ENCODE measurements around the gene GABRR1. TPM values are rescaled to one million over a fixed set of nuclear protein-coding genes. Genes with fewer than 3 reads are reported as not detected.

The GABRR1 gene
- total and polyA plus RNA-seq, 2 of the 13 experiments (the other 11 are each of a cell fraction or from before 2014, with no cell fraction given) = not detected

- TF ChIP-seq NFIC (IDR thresholded peaks at IDR 0.05; ENCODE audit: low read length) (0 out of 2 replicates have a peak, but pooled peaks have one; percentile 23), XRCC5 (optimal IDR thresholded peaks at IDR 0.05; ENCODE audit: low read length) (peak; percentile 57)
Measured at GRCh38 chr6:89145091-89145955, 71.8 kb downstream of the GABRR1 start (continued).

GRCh38 chr6:89144354-89144906, 72.7 kb downstream of the GABRR1 start:
- H3K36me3 ChIP-seq (replicated peaks in 1 of 2; ENCODE audit: control insufficient read depth in 1 of 2, insufficient read depth in 2 of 2, low read length in 2 of 2) = no peaks in the 10 kb centered on the region; a peak in 1 of 5 replicates
- no peak overlapping the region for H2AFZ ChIP-seq (ENCODE audit: low read length)
- FAIRE-seq (no peak), ATAC-seq (no peak), DNase-seq (ENCODE audit: low spot score) (no peak)
- 56% methylated on average over 2 of the region's 2 CpGs for WGBS (ENCODE audit: low lambda C conversion rate)
- H3K4me1 ChIP-seq (ENCODE audit: insufficient read depth, low read length) = peaks cover 52% of the 10 kb centered on the region
- no TSS peak for BruUV-seq (replicated peaks)
- no peaks in the 10 kb centered on the region; a peak in 2 of 5 replicates for H3K27me3 ChIP-seq (ENCODE audit: control insufficient read depth in 1 of 2, insufficient read depth in 2 of 2, low read length in 2 of 2)
- intact Hi-C loops (cut with micrococcal nuclease; ENCODE audit: unreplicated experiment) = no loop called here
- TF ChIP-seq ZNF101 (CRISPR knock-in tag; IDR thresholded peaks at IDR 0.05; ENCODE audit: borderline replicate concordance, low read depth) (no peak), TBX3 (IDR thresholded peaks at IDR 0.05; ENCODE audit: borderline replicate concordance) (no peak), SUZ12 (IDR thresholded peaks at IDR 0.05; ENCODE audit: low read depth, low read length) (no peak), ZMAT5 (CRISPR knock-in tag; IDR thresholded peaks at IDR 0.05; ENCODE audit: borderline replicate concordance, low read depth) (no peak), ZNF747 (CRISPR knock-in tag; IDR thresholded peaks at IDR 0.05; ENCODE audit: borderline replicate concordance) (no peak), SP2 (CRISPR knock-in tag; IDR thresholded peaks at IDR 0.05) (no peak), CREB1 (IDR thresholded peaks at IDR 0.05) (no peak), CREB1 (CRISPR knock-in tag; IDR thresholded peaks at IDR 0.05) (no peak), NCOR1 (IDR thresholded peaks at IDR 0.05; ENCODE audit: borderline replicate concordance, low read length) (no peak), ZNF530 (CRISPR knock-in tag; IDR thresholded peaks at IDR 0.05; ENCODE audit: low read depth) (no peak), SETDB1 (CRISPR knock-in tag; IDR thresholded peaks at IDR 0.05; ENCODE audit: borderline replicate concordance) (no peak), ZNF546 (CRISPR knock-in tag; conservative IDR thresholded peaks at IDR 0.05) (no peak), CREM (IDR thresholded peaks at IDR 0.05) (no peak), CREM (CRISPR knock-in tag; IDR thresholded peaks at IDR 0.05) (no peak), ZNF7 (CRISPR knock-in tag; IDR thresholded peaks at IDR 0.05) (no peak)
- no peaks in the 10 kb centered on the region for H3K9me3 ChIP-seq (ENCODE audit: low read length)
- ChIA-PET POLR2A (interaction anchor here (2.0 kb wide), 1 partner anchor 181 kb away, joined by 5 read pairs; the partner anchor contains the start of gene RNGTT), CTCF (ENCODE audit: low intra/inter-chr PET ratio, low total read pairs) (no interaction called here)
- in situ Hi-C loops (cut with HindIII; ENCODE audit: extremely low pct_ligation_motif_present, low pct_unique_long_range_greater_than_20kb) = no loop called here
- H3K4me2 ChIP-seq (ENCODE audit: low read depth, low read length) = no peak overlapping the region
- H3K79me2 ChIP-seq (ENCODE audit: insufficient read depth, low read length) = peaks cover 23% of the 10 kb centered on the region
- no peak overlapping the region for H3K9ac ChIP-seq (ENCODE audit: insufficient read depth, low read depth, low read length)
- no peaks in the 10 kb centered on the region for H4K20me1 ChIP-seq (ENCODE audit: insufficient read depth, low read length)
- H3K27ac ChIP-seq (ENCODE audit: extremely low read length, insufficient read depth, low read length) = no peak overlapping the region
- H3K4me3 ChIP-seq (replicated peaks in 1 of 3; ENCODE audit: insufficient read depth in 1 of 3, low read depth in 2 of 3, low read length in 3 of 3) = no peak overlapping the region
